CD4-positive, alpha-beta T cell treated with Interleukin-2 at 100 ng/mL for 4 hours (primary cell): ENCODE results near the gene MKRN1.
"Not testable (repeated sequence)": the region's sequence is repeated elsewhere in the genome, so short reads cannot be mapped to it uniquely, and the experiment has no call there.

ENCODE experiments used
- DNase-seq: peaks from one replicate; pipeline ENCODE4 v3.0.0-alpha.2; 2020; ENCODE audit warnings: low spot score

MKRN1 gene, protein sequence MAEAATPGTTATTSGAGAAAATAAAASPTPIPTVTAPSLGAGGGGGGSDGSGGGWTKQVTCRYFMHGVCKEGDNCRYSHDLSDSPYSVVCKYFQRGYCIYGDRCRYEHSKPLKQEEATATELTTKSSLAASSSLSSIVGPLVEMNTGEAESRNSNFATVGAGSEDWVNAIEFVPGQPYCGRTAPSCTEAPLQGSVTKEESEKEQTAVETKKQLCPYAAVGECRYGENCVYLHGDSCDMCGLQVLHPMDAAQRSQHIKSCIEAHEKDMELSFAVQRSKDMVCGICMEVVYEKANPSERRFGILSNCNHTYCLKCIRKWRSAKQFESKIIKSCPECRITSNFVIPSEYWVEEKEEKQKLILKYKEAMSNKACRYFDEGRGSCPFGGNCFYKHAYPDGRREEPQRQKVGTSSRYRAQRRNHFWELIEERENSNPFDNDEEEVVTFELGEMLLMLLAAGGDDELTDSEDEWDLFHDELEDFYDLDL

GRCh38 chr7:140479062-140479738 is at the start of gene MKRN1:
Gene MKRN1 (minus strand): TSS chr7:140479505. CDS start chr7:140479344, 161 bp downstream.
- DNase-seq: peak; percentile 93

DNA sequence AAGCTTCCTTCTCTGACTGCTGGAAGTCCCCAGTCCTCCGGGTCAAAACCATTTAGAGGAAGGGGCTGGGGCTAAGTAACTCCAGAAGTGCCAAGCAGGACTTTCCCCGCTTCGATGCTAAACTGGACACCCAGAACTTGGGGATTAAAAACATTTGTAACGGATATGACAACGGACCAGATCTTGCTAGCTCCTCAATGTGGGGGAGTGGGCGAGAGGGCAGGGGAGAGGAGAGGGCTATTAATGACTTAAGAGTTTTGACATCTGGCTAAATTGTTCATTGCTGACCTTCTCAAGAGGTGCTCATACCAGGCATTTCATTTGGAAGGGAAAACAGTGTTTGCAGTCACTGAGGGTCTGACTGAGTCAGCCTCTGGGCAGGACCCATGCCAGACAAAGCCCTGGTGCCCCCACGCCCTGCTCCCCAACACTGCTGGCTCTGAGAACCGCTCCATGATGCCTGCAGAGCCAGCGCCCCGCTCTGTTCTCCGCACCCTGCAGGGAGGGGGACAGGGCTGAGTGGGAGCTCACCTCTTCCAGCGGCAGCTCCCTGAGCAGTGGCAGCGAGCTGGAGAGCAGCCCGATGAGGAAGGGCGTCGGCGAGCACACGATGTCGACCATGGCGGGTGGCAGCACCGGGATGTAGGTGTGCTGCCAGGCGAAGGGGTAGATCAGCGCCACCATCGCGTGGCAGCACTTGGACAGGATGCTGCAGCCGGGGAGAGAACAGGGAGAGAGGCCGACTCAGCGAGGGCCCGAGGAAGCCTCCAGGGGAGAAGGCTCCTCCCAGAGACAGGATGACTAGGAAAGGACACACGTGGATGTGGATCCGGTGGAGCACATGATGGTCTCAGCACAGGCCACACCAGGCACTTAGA is 47.7 kb upstream of the MKRN1 start:
- no peak for DNase-seq

DNA sequence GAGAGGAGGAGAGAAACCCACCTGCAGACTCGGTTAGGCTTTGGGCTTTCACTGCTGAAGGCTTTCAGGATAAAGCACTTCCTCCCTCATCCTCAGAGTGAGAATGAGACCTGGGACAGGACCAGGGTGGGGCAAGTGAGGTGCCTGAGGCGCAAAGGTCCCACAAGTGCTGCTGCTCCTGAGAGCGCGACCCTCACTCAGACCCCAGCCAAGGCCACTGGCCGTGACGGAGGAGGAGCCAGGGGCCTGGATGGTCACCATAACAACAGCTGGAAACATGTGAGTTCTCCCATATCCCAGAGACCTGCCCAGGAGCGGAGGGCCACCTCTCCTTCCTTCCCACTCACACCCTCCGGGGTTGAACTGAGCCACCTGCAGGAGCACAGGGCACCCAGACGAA is 46.9 kb upstream of the MKRN1 start:
- no peak for DNase-seq

DNA sequence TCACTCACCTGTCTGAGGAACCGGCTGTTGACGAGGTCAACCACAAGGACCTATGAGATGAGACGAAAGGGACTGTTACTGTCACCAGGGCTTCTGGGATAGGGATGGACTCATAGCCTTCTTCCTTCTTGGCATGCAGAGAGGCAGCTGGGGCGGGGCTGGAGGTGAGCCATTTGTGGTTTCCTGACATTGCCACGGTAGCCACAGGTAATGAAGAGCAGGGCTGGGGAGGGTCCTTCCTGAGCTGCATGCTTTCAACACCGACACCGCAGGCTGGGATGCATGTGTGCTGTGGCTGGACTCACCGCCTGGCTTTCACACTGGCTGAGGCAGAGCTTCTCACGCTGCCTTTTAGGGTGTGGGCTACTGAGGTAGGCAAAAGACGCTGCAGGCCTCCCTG is 46.4 kb upstream of the MKRN1 start:
- DNase-seq: peak; percentile 6

DNA sequence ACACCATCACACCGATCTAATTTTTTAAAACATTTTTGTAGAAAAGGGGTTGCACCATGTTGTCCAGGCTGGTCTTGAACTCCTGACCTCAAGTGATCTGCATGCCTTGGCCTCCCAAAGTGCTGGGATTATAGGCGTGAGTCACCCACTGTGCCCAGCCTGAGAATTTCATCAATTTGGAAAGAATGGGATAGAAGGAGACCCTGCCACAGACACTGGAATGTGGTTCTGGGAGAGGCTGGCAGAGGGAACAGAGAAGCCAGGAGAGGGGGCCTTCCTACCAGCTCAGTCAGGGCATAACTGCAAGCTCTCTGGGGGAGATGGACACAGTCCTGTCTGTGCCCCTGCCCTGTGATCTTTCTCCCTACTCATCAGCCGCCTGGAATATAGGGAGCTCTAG is 42.1 kb upstream of the MKRN1 start:
- no peak for DNase-seq

- DNase-seq: no peak
These were observed 39.7 kb upstream of the MKRN1 start for GRCh38 chr7:140519007-140519399.

DNA sequence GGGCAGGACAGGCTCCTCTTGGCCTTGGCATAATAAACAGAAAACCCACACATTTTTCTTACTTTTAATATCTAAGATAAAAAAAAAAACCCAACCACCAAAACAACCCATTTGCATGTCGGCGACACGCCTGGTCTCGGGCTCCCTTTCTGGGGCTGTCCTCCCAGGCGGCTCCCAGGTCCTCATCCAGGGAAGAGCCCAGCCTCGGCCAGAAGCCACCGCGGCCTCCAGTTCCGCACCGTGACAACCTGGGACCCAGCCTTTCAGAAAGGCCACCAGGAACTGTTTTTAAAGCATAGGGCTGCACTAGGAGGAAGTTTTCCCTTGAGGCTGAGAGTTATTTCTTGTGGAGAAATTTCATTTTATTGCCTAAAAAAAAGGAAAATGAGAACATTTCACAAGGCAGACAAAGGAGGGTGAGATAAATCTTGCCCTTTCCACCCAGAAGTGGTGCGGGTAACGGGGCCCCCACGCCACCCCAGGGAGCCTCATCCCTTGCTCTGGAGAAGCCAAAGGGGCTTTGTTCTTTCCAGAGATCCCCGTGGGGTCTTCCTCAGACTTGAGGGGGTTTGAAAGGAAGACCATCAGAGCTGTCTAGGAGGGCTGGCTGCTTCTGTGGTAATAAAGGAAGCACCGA is 39.2 kb upstream of the MKRN1 start:
- DNase-seq: no peak

DNA sequence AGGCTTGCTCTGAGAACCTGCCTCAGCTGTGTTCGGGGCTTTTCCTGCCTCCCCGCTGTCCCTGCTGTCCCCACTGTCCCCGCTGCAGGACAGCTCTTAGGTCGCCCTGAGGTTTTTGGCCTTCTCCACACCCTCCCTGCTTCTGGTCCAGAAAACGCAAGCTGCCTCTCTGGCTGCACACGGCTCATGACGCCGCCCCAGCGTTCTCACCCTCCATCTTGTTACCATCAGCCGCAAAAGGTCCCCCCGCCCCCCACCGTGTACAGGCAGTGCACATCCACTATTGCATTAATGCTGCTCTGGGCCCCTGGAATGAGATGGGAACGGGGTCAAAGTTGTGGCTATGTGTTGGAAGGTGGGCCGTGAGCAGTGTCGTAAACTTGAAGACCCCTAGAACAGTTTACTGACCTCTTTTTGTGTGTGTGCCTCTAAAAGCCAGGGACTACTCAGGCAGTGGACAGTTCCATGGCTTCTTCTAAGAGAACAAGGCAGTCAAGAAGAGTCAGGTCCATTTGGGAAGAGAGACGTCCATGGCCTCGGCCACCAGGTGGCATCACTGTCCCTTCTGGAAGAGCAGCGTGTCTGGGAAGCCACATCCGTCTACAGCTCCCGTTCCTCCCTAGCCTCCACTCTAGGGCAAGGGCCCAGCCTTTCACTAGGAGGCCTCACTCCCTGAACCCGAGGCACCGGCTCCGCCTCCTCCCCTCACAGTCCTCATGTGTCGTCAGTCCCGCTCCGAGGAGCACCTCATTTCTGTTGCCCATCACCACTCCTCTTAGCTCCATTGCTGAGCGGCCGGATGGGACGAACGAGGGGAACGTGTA is 38.5 kb upstream of the MKRN1 start:
- DNase-seq: peak; percentile 55

GRCh38 chr7:140512317-140513000 is 33.2 kb upstream of the MKRN1 start:
- DNase-seq: no peak

- DNase-seq: no peak
These were observed 30.5 kb upstream of the MKRN1 start for GRCh38 chr7:140509789-140510188.

- DNase-seq: not testable (repeated sequence)
These were observed 28.3 kb upstream of the MKRN1 start for GRCh38 chr7:140507556-140507955.

- DNase-seq: no peak
These were observed 27.6 kb upstream of the MKRN1 start for GRCh38 chr7:140506788-140507464.

DNA sequence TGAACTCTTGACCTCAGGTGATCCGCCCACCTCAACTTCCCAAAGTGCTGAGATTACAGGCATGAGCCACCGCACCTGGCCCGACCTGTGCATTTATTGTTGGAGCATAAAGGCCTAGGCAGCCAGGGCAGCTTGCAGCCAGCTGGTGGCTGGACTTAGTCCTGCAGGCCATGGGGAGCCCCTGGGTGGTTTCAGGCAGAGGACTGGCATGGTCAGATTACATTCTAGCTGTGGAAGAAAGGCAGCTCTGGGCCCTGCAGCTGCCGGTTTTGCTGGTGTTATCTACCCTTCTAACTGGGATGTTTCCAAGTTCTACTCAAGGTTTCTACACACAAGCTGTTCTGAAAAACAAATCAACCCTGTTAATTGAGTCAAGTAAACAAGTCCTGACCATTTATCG is 22.7 kb upstream of the MKRN1 start:
- DNase-seq: no peak

DNA sequence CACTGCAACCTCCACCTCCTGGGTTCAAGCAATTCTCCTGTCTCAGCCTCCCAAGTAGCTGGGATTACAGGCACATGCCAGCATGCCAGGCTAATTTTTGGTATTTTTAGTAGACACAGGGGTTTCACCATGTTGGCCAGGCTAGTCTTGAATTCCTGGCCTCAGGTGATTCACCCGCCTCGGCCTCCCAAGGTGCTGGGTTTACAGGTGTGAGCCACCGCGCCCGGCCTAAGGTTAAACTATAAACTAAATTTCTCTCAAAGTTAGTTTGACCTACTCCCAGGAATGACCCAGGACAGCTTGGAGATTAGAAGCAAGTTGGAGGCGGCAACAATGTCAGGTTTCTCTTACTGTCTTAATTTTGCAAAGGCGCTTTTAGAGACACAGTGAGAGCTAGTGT is 18.5 kb upstream of the MKRN1 start:
- not testable (repeated sequence) for DNase-seq

- no peak for DNase-seq
These were observed 18.0 kb upstream of the MKRN1 start for GRCh38 chr7:140497241-140497769.

GRCh38 chr7:140495514-140496097 is 16.3 kb upstream of the MKRN1 start:
- DNase-seq: no peak

DNA sequence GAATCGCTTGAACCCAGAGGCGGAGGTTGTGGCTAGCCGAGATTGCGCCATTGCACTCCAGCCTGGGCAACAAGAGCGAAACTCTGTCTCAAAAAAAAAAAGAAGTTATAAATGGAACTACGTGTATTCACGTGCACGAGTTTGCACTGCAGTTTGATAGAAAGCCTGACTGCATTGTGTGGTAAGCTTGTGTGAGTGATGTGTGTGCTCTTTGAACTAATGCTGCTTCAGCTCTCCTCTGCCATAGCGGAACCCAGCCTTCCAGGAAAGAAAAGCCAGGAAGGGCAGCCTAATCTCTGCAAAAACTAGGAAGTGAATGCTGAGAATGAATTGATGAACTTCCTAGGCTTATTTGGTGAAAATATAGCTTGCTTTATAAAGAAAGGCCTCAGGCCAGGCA is 15.6 kb upstream of the MKRN1 start:
- no peak for DNase-seq

DNA sequence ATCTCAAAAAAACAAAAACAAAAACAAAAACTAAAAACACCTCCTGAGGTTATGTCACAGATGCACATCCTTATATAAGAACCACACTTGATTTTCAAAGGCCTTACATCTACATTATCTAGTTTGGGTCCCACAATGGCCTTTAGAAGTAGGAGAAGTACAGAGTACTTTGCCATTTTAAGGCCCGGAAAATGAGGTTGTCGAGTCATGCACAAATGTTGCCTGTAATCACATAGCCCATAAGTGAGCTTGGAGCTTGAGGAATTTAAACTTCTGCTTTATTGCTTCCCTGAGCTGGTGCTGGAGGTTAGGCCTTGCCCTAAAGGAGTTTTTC is 9.7 kb upstream of the MKRN1 start:
- no peak for DNase-seq

- DNase-seq: no peak
These were observed 6.4 kb upstream of the MKRN1 start for GRCh38 chr7:140485500-140486265.
